ENCODE results near the gene GTSE1.

GTSE1 gene

GRCh38 chr22:46319319-46319718, 22.6 kb downstream of the GTSE1 start:
- Histone ChIP-seq H3K4me1 (no peaks in the 10 kb centered on the region), H3K27ac (no peak overlapping the region), H3K9me3 (ENCODE audit: control insufficient read depth, low read length) (no peaks in the 10 kb centered on the region), H3K79me2 (no peaks in the 10 kb centered on the region), H3K27me3 (ENCODE audit: control insufficient read depth, insufficient read depth, low read length) (no peaks in the 10 kb centered on the region), H3K4me2 (ENCODE audit: low read length) (no peak overlapping the region), H3K36me3 (ENCODE audit: control insufficient read depth, insufficient read depth, low read length) (no peaks in the 10 kb centered on the region), H3K4me3 (ENCODE audit: low read depth, low read length) (no peak overlapping the region), H3K9ac (no peak overlapping the region), H2AFZ (no peak overlapping the region)
- TF ChIP-seq, protein P1, sequence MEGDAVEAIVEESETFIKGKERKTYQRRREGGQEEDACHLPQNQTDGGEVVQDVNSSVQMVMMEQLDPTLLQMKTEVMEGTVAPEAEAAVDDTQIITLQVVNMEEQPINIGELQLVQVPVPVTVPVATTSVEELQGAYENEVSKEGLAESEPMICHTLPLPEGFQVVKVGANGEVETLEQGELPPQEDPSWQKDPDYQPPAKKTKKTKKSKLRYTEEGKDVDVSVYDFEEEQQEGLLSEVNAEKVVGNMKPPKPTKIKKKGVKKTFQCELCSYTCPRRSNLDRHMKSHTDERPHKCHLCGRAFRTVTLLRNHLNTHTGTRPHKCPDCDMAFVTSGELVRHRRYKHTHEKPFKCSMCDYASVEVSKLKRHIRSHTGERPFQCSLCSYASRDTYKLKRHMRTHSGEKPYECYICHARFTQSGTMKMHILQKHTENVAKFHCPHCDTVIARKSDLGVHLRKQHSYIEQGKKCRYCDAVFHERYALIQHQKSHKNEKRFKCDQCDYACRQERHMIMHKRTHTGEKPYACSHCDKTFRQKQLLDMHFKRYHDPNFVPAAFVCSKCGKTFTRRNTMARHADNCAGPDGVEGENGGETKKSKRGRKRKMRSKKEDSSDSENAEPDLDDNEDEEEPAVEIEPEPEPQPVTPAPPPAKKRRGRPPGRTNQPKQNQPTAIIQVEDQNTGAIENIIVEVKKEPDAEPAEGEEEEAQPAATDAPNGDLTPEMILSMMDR (IDR thresholded peaks at IDR 0.05): no peak

- H3K4me3 ChIP-seq (ENCODE audit: low read depth, low read length): no peak overlapping the region
- no peaks in the 10 kb centered on the region for H3K36me3 ChIP-seq (ENCODE audit: control insufficient read depth, insufficient read depth, low read length)
- no peaks in the 10 kb centered on the region for H3K4me1 ChIP-seq
Observed at GRCh38 chr22:46320166-46320710, 23.6 kb downstream of the GTSE1 start.

DNA sequence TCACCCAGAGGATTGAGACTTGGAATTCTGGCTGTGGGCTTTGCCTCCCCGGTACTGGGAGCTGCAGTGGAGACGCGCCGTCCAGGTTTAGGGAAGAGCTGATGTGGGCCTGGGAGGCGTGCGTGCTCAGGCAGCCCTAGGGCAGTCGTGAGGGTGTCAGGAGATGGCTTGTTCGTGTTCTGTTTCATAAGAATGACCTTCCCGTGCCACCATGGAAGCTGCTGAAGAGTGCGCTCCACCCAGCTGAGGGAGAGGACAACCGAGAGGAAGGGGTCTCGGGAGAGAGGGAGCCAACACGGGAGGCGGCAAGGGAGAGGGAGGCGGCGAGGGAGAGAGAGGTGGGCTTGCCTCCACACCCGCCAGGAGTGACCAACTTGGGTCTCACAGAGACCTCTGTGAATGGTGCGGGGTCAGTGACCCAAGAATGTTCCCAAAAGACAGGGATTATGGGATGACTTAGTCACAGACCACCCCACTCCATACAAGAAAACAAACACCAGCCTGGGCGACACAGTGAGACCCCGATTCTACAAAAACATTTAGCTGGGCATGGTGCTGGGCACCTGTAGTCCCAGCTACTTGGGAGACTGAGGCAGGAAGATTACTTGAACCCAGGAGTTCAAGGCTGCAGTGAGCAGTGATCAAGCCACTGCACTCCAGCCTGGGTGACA, 24.2 kb downstream of the GTSE1 start:
- TF ChIP-seq, protein P1 (IDR thresholded peaks at IDR 0.05): no peak
- no peaks in the 10 kb centered on the region for H3K9me3 ChIP-seq (ENCODE audit: control insufficient read depth, low read length)
- H3K36me3 ChIP-seq (ENCODE audit: control insufficient read depth, insufficient read depth, low read length): no peaks in the 10 kb centered on the region
- H3K27ac ChIP-seq: no peak overlapping the region
- no peak overlapping the region for H3K9ac ChIP-seq
- no peaks in the 10 kb centered on the region for H3K4me1 ChIP-seq
- no peaks in the 10 kb centered on the region for H3K27me3 ChIP-seq (ENCODE audit: control insufficient read depth, insufficient read depth, low read length)
- no peak overlapping the region for H2AFZ ChIP-seq
- H3K4me2 ChIP-seq (ENCODE audit: low read length): no peak overlapping the region
- H3K79me2 ChIP-seq: no peaks in the 10 kb centered on the region
- H3K4me3 ChIP-seq (ENCODE audit: low read depth, low read length): no peak overlapping the region

More at GRCh38 chr22:46320166-46320710, 23.6 kb downstream of the GTSE1 start:
- no peaks in the 10 kb centered on the region for H3K9me3 ChIP-seq (ENCODE audit: control insufficient read depth, low read length)
- no peaks in the 10 kb centered on the region for H3K79me2 ChIP-seq
- no peak overlapping the region for H2AFZ ChIP-seq
- H3K27ac ChIP-seq: no peak overlapping the region
- no peaks in the 10 kb centered on the region for H3K27me3 ChIP-seq (ENCODE audit: control insufficient read depth, insufficient read depth, low read length)
- no peak overlapping the region for H3K9ac ChIP-seq
- no peak overlapping the region for H3K4me2 ChIP-seq (ENCODE audit: low read length)
- TF ChIP-seq, protein P1 (IDR thresholded peaks at IDR 0.05): no peak

- no peaks in the 10 kb centered on the region for H3K4me1 ChIP-seq
- TF ChIP-seq, protein P1 (IDR thresholded peaks at IDR 0.05): no peak
- no peaks in the 10 kb centered on the region for H3K27me3 ChIP-seq (ENCODE audit: control insufficient read depth, insufficient read depth, low read length)
- H3K27ac ChIP-seq: no peak overlapping the region
- no peak overlapping the region for H3K9ac ChIP-seq
- no peak overlapping the region for H2AFZ ChIP-seq
- H3K4me3 ChIP-seq (ENCODE audit: low read depth, low read length): no peak overlapping the region
- no peaks in the 10 kb centered on the region for H3K9me3 ChIP-seq (ENCODE audit: control insufficient read depth, low read length)
- H3K79me2 ChIP-seq: no peaks in the 10 kb centered on the region
- H3K4me2 ChIP-seq (ENCODE audit: low read length): no peak overlapping the region
- H3K36me3 ChIP-seq (ENCODE audit: control insufficient read depth, insufficient read depth, low read length): no peaks in the 10 kb centered on the region
Observed at GRCh38 chr22:46322711-46323110, 26.0 kb downstream of the GTSE1 start.

DNA sequence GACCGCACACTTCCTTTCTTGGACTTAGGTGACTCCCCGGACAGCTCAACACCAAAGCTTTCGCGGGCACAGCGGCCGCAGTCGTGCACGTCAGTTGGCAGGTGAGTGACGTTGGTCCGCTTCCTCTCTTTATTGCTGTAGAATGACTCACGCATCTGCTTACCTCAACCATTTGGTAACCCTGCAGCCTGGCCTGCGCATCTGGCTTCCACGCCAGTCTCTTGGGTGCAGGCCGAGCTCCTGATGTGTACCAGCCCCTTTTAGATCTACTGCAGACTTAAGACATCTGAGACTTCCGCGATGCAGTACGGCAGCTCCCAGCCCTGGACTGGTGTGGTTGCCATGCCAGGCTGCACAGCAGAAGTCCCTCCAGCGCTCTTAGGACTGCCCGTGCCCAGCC, 26.5 kb downstream of the GTSE1 start:
- Histone ChIP-seq H2AFZ (no peak overlapping the region), H3K79me2 (no peaks in the 10 kb centered on the region), H3K9ac (no peak overlapping the region), H3K4me1 (no peaks in the 10 kb centered on the region), H3K27ac (no peak overlapping the region), H3K27me3 (ENCODE audit: control insufficient read depth, insufficient read depth, low read length) (no peaks in the 10 kb centered on the region), H3K9me3 (ENCODE audit: control insufficient read depth, low read length) (no peaks in the 10 kb centered on the region), H3K4me2 (ENCODE audit: low read length) (no peak overlapping the region), H3K36me3 (ENCODE audit: control insufficient read depth, insufficient read depth, low read length) (no peaks in the 10 kb centered on the region), H3K4me3 (ENCODE audit: low read depth, low read length) (no peak overlapping the region)
- TF ChIP-seq, protein P1 (IDR thresholded peaks at IDR 0.05): no peak

All from parathyroid adenoma (tissue), 2 donors.